Glutamatergic neuron (in vitro differentiated cells): ENCODE measurements around the gene STAC2. TPM values are rescaled to one million over a fixed set of nuclear protein-coding genes. Genes with fewer than 3 reads are reported as not detected.

ENCODE experiments used
- DNase-seq: peaks from one replicate; pipeline ENCODE4 v3.0.0; 2022
- H3K27ac Mint-ChIP-seq: one replicate; pipeline ENCODE4 v1.8.0; 2020; ENCODE audit warnings: mild to moderate bottlenecking, mixed read lengths, inconsistent platforms; ENCODE audit not compliant: unreplicated experiment
- H3K27me3 Mint-ChIP-seq: one replicate; pipeline ENCODE4 v1.8.0; 2020; ENCODE audit warnings: mild to moderate bottlenecking, moderate library complexity, mixed read lengths, inconsistent platforms; ENCODE audit not compliant: unreplicated experiment
- H3K36me3 Mint-ChIP-seq: one replicate; pipeline ENCODE4 v1.8.0; 2020; ENCODE audit warnings: mild to moderate bottlenecking, mixed read lengths, inconsistent platforms; ENCODE audit not compliant: unreplicated experiment
- H3K4me1 Mint-ChIP-seq: one replicate; pipeline ENCODE4 v1.8.0; 2020; ENCODE audit warnings: mild to moderate bottlenecking, low read depth, mixed read lengths, inconsistent platforms; ENCODE audit not compliant: unreplicated experiment
- H3K4me3 Mint-ChIP-seq: one replicate; pipeline ENCODE4 v1.8.0; 2020; ENCODE audit warnings: mild to moderate bottlenecking, mixed read lengths, inconsistent platforms; ENCODE audit not compliant: unreplicated experiment
- H3K9me3 Mint-ChIP-seq: one replicate; pipeline ENCODE4 v1.8.0; 2020; ENCODE audit warnings: mild to moderate bottlenecking, moderate library complexity, mixed read lengths, inconsistent platforms; ENCODE audit not compliant: unreplicated experiment
- CTCF ChIP-seq: fragments of 200-600 bp; sonication (generic); IDR thresholded peaks from one replicate; pipeline ENCODE4 v1.5.0; 2021; ENCODE audit not compliant: partially characterized antibody, unreplicated experiment
- total RNA-seq: library from RNA; stranded (reverse); fragmentation: NEBNext Ultra II Directional; extraction: Animal tissue kit (Norgen Biotek cat#: 25700); gene quantifications from one replicate; pipeline ENCODE4 v1.2.1, GENCODE V29; 2021; ENCODE audit not compliant: unreplicated experiment

The STAC2 gene
- total RNA-seq, 1 donor from 2014 or later: 1.8 TPM

DNA sequence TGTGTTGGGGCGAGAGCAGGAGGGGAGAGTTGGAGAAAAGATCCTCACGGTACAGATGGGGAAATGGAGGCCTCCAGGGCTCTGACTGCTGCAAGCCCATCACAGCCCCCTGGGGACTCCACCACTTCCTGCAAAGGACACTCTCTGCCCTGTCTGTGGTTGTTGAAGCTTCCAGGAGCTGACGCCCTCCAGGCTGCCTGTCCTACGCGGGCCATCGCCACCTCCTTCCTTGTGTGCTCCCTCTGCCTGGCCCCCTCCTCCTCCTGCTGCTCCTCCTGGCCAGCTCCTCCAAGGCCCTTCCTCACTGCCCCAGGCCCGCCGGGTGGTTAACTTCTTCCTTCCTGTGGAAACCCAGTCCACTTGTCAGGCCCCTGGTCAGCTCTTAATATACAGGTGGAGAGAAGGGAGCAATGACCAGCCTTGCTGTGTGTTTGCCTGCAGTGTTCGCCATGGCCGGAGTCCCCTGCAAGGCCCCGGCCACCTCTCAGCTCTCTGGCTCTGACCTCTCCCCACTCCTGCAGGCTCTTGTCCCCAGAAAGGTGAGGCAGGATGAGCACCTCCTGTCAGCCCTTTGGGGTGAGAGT lies 18.4 kb upstream of the STAC2 start:
- Mint-ChIP-seq H3K27ac (no peak overlapping the region), H3K4me1 (peaks cover 9% of the 10 kb centered on the region), H3K36me3 (no peaks in the 10 kb centered on the region), H3K27me3 (no peaks in the 10 kb centered on the region), H3K9me3 (peaks cover 1% of the 10 kb centered on the region), H3K4me3 (no peak overlapping the region)
- no peak for TF ChIP-seq CTCF
- DNase-seq: peak; percentile 46

DNA sequence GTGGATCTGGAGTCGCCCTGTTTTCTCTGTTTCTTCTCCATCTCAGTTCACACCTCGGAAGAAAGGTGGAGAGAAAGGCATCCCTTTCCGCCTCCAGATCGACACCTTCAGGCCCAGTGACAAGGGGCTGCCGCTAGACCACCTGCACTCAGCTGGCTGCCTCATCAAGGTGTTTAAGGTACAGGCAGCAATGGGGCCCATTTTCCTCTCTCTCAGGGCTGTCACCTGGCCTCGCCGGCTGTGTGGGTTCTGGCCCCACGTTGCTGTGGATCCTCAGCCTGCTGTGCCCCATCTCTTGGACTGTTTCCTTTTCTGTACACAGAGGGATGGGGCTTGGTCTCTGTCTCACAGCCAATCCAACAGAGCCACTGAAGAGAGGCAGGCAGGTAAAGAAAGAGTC lies 17.4 kb upstream of the STAC2 start:
- H3K4me3 Mint-ChIP-seq: no peak overlapping the region
- H3K36me3 Mint-ChIP-seq: no peaks in the 10 kb centered on the region
- H3K27ac Mint-ChIP-seq: no peak overlapping the region
- no peak for DNase-seq
- no peaks in the 10 kb centered on the region for H3K27me3 Mint-ChIP-seq
- TF ChIP-seq CTCF: no peak
- peaks cover 9% of the 10 kb centered on the region for H3K4me1 Mint-ChIP-seq
- peaks cover 1% of the 10 kb centered on the region for H3K9me3 Mint-ChIP-seq

- H3K36me3 Mint-ChIP-seq: no peaks in the 10 kb centered on the region
- DNase-seq: no peak
- peaks cover 1% of the 10 kb centered on the region for H3K9me3 Mint-ChIP-seq
- no peak for TF ChIP-seq CTCF
- H3K4me3 Mint-ChIP-seq: no peak overlapping the region
- H3K4me1 Mint-ChIP-seq: peaks cover 12% of the 10 kb centered on the region
- H3K27ac Mint-ChIP-seq: no peak overlapping the region
- peaks cover 4% of the 10 kb centered on the region for H3K27me3 Mint-ChIP-seq
These were observed 14.9 kb upstream of the STAC2 start for GRCh38 chr17:39240631-39241030.

DNA sequence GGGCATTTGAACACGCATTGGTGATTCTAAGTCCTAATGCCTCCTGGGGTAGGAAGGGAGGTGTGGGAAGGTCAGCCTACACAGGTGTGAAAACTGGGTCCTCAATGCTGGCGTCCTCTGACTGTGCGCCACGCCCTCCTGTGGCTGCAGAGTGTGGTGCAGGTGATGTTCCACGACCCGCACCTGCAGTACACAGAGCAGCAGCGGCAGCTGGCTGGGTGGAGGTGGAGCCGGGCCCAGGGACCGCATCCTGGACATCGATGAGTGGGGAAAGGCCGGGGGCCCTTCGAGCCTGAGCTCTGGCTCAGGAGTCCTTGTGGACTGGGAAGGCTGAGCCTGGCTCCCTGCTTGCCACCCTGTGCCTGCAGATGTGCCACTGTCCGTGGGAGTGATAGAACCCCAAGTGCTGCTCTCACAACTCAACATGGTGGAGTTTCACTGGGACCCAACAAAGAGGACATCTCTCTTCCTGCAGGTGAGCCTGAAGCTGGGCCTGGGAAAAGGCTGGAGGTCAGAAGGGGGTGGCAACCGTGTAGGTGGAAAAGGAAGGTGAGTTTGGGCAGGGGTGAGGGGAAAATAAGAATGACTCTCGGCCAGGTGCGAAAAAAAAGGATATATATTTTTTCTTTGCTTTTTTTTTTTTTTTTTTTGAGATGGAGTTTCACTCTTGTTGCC lies 14.0 kb upstream of the STAC2 start:
- Mint-ChIP-seq H3K36me3 (no peaks in the 10 kb centered on the region), H3K4me3 (no peak overlapping the region), H3K27ac (no peak overlapping the region), H3K4me1 (peaks cover 15% of the 10 kb centered on the region), H3K9me3 (peaks cover 3% of the 10 kb centered on the region), H3K27me3 (peaks cover 6% of the 10 kb centered on the region)
- peak; percentile 70 for TF ChIP-seq CTCF
- DNase-seq: peak; percentile 71

DNA sequence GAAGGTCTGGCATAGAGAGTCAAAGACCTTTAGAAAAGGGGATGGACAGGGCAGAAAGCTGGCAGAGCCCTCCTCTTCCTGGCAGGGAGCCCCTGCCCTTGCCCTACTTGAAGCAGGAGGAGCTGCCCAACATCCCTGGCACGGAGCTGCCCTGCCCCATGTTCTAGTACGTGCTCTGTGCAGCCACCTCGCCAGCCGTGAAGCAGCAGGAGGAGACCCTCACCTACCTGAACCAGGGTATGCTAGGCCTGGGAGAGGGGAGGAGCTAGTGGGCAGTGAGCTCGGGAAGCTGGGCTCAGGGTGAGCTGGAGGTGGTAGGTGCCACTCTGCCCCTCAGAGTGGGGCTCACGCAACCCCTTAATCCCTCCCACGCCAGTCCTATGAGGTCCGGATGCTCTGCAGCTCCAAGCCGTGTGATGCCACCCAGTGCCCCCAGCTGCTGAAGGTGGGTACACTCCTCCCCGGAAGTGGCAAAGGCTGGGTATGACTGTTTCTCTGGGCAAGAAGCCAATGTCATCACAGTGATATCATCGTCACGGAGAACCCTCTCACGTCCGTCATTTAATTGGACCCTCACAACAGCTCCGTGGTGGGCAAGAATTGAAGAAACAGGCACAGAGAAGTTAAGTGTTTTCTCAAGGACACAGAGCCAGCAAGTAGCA lies 12.7 kb upstream of the STAC2 start:
- Mint-ChIP-seq H3K27me3 (peaks cover 6% of the 10 kb centered on the region), H3K4me1 (peaks cover 6% of the 10 kb centered on the region)
- DNase-seq: no peak

More for the DNA sequence above, 12.7 kb upstream of the STAC2 start:
- Mint-ChIP-seq H3K4me3 (no peak overlapping the region), H3K36me3 (no peaks in the 10 kb centered on the region), H3K9me3 (peaks cover 3% of the 10 kb centered on the region), H3K27ac (no peak overlapping the region)
- no peak for TF ChIP-seq CTCF
